HS-5 (cell line): ENCODE results near the gene CXCL11.
"Not testable (repeated sequence)": the region's sequence is repeated elsewhere in the genome, so short reads cannot be mapped to it uniquely, and the experiment has no call there.

Experiments used
- DNase-seq: peaks from one replicate; pipeline ENCODE4 v3.0.0-alpha.2; 2012; ENCODE audit warnings: low read depth

CXCL11 gene

DNA sequence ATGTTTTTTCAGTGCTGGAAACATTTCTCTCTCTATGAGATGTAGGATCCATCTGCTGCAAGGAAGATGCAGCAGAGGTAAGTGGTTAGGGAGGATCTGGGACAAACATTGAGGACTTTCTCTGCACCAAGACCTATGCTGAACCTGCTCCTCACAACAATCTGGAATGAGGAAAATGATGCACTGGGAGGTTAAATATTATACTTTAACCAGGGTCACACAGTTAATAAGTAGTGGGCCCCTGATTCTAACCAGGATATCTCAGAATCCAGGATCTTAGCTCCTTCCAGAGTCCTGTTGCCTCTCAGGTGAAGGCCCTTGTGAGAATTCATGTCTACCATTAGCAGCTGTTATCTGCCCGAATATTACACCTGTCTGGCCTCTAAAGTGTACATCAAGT lies 35.6 kb downstream of the CXCL11 start:
- DNase-seq = no peak

DNA sequence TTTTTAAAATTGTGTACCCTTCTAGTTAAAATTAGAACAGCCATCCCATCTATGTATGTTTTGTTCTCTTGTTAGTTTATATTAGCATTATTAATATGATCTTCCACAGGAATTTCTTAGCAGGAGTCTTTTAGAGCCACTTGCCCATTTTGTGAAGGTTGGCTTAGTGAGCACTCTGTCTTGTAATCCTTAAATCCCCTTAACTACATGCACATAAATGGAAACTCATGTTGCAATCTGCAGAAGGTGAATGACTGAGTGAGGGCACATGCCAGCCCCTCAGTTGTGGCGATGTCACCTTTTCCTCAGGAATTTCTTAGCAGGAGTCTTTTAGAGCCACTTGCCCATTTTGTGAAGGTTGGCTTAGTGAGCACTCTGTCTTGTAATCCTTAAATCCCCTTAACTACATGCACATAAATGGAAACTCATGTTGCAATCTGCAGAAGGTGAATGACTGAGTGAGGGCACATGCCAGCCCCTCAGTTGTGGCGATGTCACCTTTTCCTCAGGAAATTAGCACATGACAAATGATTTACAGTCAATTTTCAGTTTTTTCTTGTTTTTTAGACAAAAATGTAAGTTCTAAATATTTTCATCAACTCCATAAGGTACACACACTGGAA lies 37.2 kb downstream of the CXCL11 start:
- not testable (repeated sequence) for DNase-seq

DNA sequence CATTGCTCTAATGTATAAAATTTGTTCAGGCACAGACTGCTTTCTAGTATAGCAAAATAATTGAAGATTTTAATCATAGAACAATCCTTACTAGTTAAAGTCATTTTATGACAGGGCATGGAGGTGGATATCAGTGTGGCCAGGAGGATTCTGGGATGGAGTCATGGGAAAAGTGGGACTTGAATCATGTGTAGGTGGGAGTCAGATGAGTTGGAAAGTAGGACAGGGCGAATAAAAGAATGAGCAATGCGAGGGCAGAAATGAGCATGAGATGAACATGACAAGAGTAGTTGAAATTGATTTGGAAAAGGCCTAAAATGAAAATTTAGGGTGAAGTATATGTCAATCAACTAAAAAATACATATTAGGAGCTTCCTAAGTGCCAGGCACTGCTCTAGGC lies 37.9 kb downstream of the CXCL11 start:
- no peak for DNase-seq

DNA sequence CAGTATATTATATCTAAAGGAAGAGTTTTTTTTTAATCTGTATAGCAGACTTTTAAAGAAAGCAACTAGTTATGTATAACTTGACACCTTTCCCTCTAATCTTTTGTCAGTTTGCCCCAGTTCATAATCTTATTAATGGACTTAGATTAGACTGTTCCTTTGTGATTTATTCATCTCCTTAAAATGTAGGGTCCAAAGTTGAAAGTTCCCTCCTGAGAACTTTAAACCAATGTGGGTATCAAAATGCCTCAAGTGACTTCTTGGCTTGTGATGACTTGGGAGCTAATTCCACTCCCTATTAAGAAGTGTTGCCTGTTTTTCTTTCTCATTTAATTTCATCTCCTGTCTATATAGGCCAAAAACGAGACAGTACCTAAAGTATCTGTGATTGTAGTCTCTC lies 38.8 kb downstream of the CXCL11 start:
- DNase-seq = no peak

DNA sequence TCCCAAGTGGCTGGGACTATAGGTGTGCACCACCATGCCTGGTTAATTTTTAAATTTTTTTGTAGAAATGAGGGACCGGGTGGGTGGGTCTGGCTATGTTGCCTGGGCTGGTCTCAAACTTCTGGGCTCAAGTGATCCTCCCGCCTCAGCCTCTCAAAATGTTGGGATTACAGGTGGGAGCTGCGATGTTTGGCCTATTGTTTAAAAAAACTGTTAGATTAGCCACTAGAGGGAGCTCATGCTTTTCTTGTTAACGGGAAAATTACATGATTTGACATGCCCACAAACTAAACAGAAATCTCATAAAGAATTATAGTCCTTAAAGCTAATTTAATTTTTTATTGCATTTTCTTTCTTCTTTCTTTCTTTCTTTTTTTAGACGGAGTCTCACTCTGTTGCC lies 40.1 kb downstream of the CXCL11 start:
- no peak for DNase-seq

DNA sequence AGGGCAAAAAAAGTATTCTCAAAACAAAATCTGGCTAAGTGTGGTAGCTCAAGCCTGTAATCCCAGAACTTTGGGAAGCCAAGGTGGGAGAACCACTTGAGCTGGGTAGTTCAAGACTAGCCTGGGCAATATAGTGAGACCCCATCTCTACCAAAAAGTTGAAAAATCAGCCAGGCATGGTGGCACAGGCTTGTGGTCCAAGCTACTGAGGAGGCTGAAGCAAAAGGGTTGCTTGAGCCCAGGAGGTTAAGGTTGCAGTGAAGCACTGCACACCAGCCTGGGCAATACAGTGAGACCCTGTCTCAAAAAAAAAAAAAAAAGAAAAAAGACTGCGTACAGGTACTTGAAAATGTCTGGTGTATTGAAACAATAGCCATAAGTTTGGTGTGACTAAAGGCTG lies 43.4 kb downstream of the CXCL11 start:
- DNase-seq = no peak

DNA sequence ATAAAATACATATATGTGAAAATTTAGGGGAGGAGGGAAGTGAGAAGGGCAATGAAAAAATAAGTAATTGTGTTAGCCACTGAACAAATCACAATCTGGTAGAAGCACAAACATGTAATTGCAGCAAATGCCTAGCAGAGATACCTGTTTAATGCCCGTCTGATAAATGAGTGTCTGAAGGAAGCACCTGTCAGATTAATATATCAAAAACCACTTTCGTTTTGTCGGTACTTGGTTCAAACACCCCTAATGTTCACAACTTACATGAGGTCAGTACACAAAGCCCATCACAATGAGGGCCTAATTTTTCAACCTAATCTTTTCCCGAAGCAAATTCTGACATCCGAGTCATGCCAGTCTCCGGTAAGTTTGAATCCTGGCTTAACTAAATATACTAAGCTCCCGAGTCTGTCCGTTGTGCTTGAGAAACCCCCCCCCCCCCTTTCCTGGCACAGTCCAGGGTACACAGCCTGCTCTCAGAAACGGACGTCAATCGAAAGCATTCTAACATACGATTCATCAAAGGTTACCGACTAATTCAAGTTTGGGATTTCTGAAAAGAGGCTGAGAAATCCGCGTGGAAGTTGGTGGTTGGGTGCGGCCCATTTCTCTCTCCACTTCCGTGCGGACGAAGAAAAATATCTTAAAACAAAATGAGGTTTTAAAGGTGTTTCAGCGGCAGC lies 45.9 kb downstream of the CXCL11 start:
- no peak for DNase-seq

DNA sequence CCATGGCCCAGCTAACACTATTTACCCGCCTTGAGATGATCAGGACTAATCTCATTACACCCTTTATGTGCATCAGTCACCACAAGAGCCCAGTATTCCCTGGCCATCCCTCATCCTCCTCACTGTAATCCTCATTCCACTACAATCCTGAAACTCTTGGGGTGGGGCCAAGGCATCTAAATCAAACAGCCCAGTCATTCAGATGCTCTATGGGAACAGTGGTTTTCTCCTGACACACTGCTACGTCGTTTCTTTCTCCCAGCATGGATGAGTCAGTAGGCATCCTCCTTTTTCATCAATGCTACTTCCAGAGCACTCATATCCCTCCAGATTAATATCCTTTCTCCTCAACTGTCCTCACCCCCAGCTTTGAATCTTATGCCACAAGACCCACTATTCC lies 50.8 kb downstream of the CXCL11 start:
- DNase-seq = peak; percentile 75
